ENCODE results near the gene SRPK3.

DNA sequence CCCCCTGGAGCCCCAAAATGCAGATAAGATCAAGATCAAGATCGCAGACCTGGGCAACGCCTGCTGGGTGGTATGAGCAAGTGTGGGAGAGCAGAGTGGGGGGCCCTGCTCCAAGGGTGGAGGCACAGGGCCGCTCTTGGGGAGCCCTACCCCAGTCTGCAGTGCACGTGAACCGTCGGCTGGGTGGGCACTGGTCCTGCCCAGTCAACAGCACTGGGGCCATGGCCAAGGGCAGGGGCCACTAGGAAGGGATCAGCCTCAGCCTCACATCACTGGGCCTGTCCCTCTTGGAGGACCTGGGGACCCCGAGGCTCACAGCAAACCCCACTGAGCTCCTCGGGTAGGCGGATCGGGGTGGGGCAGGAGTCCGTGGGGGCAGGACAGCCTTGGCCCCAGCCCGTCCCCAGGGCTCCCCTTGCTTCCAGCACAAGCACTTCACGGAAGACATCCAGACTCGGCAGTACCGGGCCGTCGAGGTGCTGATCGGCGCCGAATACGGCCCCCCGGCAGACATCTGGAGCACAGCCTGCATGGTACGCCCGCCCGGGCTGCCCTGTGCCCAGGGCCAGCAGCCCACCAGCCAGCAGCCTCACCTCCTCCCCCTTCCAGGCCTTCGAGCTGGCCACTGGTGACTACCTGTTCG lies 3.6 kb downstream of the SRPK3 start:
- TF ChIP-seq CTCF (IDR thresholded peaks at IDR 0.05; ENCODE audit: borderline replicate concordance, extremely low read depth, low read length, poor library complexity, severe bottlenecking) (no peak), EZH2 (IDR thresholded peaks at IDR 0.05; ENCODE audit: borderline replicate concordance, low read depth, low read length, severe bottlenecking) (no peak)
